HG03097 (cell line): Measurements from ENCODE around the gene S100A3.
A peak's percentile ranks its signal among the peaks of the same experiment; 100 is the strongest.
"Not testable (repeated sequence)": the region's sequence is repeated elsewhere in the genome, so short reads cannot be mapped to it uniquely, and the experiment has no call there.

Experiments
- ATAC-seq: cut with Tn5 transposase; IDR thresholded peaks from one replicate; pipeline ENCODE4 v1.9.1; 2021; ENCODE audit not compliant: unreplicated experiment, low FRiP score

Gene S100A3, protein sequence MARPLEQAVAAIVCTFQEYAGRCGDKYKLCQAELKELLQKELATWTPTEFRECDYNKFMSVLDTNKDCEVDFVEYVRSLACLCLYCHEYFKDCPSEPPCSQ

DNA sequence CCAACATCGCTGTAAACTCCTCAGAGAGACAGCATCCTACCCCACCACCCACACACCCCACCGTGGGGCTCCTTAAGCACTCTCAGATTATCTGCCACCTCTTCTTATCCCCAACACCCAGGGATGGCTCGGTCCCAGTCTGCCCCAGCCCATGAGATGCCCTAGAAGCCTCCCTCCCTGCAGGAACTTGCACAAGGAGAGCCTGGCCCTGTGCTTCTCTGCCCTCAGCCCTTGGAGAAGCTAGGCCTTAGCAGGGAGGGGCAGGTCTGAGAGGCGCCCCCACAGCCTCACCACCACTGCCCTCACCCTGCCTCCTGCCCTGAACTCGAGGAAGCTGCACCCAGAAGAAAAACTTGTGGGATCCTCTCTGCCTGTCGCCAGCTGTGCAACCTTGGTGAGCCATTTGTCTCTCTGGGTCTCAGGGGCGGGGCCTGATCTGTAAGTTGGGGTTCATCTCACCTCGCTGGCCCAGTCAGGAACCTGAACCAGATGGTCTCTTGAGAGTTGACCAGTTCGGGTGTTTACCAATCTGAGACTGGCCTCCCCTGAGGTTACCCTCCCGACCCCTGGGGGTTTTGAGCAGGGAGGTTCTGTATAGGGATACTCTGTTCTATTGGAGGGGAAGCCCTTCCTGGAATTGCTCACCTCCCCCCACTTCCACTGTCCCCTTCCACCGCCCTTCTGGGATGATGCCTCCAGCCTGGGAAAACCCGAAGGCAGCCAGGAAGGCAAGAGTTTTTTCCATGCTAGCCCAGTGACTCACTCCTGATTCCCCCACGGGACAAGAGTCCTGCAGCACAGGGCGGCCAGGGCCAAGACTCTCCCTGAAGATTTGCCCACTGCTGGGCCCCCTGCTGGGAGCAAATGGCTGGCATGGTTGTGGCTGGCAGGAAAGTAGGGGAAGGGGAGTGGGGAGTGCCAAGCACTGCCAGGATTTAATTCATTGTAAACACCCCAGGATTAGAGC lies at the start of gene S100A3:
TSS of gene S100A3 (minus strand) at position 537 of the 967 bp plus-strand sequence. CDS start 773 bp downstream, outside the sequence.
- ATAC-seq, result no peak

DNA sequence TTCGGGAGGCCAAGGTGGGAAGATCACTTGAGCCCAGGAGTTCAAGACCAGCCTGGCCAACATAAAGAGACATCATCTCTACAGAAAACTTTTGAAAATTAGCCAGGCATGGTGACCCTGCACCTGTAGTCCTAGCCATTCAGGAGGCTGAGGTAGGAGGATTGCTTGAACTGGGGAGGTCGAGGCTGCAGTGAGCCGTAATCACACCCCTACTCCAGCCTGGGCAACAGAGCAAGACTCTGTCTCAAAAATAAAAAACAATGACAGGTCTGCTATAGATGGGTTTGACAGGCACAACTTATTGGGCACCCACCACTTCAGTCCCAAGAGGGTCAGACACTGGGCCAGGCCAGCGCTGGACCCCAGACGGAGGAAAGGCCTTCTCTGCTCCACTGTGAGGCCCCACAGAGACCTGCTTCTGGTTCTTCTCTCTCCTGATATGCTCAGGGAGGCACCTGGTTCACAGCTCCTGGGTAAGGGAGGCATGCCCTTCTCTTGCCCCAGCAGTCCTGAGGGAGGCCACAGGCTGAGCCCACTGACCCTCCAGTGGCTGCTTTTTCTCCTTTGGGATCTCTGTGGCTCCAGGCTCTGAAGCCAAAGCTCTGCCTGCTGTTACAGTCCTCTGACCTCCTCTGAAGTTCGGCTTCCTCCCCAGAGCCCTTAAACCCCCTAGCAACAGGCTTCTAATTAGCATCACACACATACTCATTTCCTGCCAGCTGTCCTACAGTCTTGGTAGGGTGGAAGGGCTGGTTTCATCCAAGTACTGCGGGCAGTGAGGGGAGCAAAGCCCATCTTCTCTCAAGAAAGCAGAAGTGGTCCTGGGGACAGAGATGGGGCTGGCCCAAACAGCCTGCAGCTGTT lies 49.5 kb upstream of the S100A3 start:
- peak; percentile 91 for ATAC-seq

DNA sequence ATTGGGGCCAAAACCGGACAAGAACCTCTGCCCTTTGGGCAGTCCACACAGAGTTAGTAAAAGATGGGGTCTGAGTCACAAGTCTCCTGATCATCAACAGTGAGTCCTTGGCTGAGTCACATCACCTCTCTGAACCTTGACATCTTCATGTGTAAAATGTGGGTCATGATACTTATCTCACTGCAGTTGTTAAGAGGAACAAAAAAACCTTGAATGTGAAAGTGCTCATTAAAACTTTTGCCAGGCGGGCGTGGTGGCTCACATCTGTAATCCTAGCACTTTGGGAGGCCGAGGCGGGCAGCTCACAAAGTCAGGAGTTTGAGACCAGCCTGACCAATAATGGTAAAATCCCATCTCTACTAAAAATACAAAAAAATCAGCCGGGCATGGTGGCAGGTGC lies 48.1 kb upstream of the S100A3 start:
- no peak for ATAC-seq

DNA sequence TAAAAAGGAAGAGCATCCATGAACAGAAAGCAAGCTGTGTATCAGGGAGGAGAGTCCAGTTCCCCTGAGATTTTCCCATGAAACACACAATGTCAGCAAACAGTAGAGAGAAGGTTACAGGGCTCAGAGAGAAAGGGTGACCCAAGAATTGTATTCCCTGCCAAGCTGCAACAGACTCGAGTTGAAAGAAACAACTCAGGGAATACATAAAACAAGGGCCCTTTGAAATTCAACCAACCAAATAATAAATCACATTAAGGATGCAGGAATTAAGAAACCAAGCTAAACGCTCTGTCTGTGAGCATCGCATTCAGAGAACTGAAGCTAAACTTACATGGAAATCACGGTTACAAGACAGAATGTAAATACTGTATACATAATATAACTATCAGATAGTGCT lies 43.7 kb upstream of the S100A3 start:
- no peak for ATAC-seq

DNA sequence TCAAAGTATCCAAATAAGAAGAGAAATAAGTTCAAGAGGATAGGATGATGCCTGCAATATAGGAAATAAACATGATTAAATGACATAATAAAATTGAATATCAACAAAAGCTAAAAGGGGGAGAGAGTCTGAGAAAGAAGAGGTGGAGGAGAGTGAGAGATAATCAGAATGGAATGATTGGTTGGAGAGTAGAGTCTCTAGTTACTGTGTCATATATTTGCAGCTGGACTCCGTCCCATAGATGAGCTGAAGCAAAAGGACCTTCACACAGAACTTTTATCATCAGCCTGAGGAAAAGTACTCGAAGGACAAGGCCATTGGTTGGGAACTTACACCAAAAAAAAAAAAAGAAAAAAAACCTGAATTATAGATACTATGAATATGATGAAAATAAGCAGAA lies 39.4 kb upstream of the S100A3 start:
- no peak for ATAC-seq

DNA sequence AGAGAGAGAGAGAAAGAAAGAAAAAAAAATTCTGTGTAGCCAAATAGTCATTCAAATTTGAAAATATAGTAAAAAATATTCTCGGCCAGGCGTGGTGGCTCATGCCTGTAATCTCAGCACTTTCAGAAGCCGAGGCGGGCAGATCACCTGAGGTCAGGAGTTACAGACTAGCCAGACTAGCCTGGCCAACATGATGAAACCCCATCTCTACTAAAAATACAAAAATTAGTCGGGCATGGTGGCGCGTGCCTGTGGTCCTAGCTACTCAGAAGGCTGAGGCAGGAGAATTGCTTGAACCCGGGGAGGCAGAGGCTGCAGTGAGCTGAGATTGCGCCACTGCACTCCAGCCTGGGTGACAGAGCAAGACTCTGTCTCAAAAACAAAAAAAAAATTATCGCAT lies 39.0 kb upstream of the S100A3 start:
- ATAC-seq, result not testable (repeated sequence)

DNA sequence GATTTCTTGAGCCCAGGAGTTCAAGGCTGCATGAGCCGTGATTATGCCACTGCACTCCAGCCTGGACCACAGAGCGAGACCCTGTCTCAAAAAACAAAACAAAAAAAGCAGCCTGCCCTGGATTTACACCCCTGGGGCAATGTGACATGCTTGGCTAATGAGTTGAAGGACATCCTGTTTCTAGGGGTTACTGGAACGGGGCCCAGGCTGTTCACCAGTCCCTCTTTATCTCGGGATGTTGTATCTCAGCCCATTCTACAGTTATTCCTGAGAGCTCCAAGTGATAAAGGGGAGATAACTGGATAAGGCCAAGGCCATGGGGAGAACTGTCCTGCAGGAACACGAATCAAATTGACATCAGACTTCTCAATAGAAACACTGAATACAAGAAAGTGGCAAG lies 38.3 kb upstream of the S100A3 start:
- ATAC-seq, result no peak

DNA sequence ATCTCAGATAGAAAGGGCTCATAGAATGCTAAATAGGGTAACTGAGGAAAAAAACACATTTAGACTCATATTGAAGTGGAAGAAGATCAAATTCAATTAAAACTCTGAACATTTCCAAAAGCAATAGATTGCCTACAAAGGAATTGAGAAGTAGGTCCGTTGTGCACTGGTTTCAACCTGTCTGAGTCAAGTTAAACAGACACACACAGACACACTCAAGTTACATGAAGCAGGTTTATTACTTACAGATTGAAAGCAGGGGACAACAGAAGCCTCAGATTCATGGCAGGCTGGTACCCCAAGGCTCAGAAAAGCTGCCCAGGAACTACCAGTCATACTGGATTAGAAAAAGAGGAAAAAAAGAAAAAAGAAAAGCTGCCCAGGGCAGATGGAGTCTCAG lies 37.3 kb upstream of the S100A3 start:
- no peak for ATAC-seq

DNA sequence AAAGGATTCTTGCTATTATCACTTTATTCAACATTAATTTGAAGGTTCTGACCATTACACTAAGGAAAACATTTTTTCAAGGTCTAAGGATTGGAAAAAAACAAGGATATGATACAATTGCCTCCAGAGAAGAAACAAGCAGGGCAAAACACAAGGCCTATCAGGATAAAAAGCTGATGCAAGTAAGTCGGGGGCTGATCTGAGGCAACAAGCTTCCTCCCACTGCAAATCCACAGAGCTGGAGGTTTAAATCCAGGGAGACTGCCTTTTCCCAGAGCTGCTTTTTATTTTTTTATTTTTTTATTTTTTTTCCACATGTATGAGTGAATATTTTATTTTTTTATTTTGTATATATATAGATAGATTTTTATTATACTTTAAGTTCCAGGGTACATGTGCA lies 35.9 kb upstream of the S100A3 start:
- ATAC-seq, result no peak

DNA sequence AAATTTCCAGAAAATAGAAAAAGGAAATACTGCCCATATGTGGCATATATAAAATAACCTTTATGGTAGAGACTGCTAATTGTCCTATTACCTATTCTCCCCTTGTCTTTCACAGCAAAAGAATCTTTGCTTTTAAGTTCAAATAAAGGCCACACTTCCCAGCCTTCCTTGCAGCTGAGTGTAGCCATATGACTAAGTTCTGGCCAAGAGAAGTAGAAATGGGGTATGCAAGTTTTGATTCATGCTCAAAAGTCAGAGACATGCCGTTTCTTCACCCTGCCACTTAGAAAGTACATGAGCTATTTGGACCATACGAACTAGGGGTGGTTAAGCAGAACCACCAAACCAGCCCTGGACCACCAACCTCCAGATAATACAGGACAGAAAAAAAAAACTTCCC lies 34.9 kb upstream of the S100A3 start:
- no peak for ATAC-seq

DNA sequence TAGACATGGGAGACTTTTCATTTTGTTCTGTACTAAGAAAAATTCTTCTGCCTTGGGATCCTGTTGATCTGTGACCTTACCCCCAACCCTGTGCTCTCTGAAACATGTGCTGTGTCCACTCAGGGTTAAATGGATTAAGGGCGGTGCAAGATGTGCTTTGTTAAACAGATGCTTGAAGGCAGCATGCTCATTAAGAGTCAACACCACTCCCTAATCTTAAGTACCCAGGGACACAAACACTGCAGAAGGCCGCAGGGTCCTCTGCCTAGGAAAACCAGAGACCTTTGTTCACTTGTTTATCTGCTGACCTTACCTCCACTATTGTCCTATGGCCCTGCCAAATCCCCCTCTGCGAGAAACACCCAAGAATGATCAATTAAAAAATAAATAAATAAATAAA lies 34.5 kb upstream of the S100A3 start:
- not testable (repeated sequence) for ATAC-seq

DNA sequence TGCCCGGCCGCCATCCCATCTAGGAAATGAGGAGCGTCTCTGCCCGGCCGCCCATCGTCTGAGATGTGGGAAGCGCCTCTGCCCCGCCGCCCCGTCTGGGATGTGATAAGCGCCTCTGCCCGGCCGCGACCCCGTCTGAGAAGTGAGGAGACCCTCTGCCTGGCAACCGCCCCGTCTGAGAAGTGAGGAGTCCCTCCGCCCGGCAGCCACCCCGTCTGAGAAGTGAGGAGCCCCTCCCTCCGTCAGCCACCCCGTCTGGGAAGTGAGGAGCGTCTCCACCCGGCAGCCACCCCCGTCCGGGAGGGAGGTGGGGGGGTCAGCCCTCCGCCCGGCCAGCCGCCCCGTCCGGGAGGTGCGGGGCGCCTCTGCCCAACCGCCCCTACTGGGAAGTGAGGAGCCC lies 33.8 kb upstream of the S100A3 start:
- ATAC-seq, result not testable (repeated sequence)

DNA sequence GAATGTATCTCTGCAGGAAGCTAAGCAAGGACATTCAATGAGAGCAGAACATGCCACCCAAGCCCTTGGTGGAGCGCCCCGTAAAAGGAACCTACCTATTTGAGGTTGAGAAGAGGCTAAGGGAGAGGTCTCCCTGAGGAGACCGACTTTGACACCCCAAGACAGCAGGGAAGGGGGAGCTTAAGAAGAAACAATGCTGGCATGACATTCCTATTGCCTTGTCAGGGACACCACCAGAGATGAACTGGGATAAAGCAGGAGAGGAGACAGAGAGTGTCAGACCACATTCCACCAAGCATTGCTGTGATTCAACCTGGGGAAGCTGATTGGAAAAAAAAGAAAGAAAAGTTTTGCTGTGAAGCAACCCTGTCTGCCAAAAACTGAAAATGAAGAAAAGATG lies 29.9 kb upstream of the S100A3 start:
- ATAC-seq, result no peak

DNA sequence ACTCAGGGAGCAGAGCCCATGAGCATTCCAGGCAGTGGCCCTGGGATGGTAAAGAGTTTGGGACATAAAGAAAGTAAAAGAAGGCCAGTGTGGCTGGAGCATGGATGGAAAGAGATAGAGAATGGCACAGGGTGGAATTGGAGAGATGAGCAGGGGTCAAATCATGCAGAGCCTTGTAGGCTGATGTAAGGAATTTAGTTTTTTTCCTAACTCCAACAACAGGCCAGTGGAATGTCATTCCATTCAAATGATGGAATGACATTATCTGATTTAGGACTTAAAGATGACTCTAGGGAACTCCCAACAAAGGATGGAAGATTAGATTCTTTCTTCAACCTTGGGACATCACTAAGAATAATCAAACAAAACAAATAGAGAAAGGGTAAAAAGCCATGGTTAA lies 29.4 kb upstream of the S100A3 start:
- ATAC-seq, result no peak

DNA sequence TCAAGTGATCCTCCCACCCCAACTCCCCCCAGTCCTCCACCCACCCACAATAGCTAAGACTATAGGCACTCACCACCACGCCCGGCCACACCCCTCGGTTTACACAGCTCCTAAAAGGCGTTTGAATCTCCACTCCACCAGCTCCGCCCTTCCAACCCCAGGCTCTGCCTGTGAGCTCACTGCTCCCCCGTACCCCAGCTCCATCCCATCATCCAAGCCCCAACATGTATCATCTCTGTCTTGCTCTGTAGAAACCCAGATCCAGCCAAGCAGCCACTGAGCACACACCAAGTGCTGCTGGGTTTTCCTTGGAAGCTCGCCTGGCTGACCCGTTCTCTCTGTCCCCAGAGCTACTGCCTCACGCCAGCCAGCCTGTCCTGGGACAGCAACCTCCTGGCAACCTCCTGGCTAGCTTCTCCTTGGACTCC lies 28.6 kb upstream of the S100A3 start:
- no peak for ATAC-seq

DNA sequence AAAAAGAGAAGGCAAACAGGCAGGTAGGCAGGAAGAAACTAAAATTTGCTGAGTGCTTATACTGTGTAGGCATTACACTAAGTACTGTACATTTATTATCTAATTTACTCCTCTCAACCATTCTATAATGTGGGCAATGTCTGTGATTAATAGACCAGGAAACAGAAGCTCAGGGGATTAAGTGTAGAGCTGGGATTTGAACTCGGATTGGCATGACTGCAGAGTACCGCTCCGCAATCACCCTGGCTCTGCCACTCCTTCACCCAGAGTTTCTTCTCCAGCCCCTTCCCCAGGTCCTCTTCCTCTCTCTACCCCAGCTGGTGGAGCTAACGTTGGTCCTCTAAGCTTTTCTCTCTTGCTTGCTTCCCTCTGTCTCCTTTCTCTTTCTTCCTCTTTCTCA lies 28.1 kb upstream of the S100A3 start:
- ATAC-seq, result no peak

DNA sequence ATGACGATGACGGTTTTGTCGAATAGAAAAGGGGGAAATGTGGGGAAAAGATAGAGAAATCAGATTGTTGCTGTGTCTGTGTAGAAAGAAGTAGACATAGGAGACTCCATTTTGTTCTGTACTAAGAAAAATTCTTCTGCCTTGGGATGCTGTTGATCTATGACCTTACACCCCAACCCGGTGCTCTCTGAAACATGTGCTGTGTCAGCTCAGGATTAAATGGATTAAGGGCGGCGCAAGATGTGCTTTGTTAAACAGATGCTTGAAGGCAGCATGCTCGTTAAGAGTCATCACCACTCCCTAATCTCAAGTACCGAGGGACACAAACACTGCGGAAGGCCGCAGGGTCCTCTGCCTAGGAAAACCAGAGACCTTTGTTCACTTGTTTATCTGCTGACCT lies 26.4 kb upstream of the S100A3 start:
- ATAC-seq, result not testable (repeated sequence)

DNA sequence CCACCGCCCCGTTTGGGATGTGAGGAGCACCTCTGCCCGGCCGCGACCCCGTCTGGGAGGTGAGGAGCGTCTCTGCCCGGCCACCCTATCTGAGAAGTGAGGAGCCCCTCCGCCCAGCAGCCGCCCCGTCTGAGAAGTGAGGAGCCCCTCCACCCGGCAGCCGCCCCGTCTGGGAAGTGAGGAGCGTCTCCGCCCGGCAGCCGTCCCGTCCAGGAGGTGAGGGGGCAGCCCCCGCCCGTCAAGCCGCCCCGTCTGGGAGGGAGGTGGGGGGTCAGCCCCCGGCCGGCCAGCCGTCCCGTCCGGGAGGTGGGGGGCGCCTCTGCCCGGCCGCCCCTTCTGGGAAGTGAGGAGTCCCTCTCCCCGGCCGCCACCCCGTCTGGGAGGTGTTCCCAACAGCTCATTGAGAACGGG lies 26.0 kb upstream of the S100A3 start:
- ATAC-seq, result not testable (repeated sequence)

DNA sequence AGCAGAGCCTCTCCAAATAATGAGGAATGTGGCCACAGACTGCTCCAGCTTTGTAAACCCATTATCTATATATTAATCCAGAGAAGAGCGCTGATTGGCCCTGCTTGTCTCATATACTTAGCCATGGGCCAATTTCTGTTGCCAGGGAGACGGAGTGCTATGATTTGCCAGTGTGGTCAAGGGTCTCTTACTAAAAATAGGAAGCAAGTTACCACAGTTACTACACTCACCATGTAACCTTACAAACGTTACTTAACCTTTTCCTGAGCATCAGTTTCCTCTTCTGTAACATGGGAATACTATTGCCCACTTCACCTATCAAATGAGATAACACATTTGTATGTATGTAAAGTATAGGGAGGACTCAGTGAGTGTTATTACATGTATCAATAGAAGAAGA lies 24.3 kb upstream of the S100A3 start:
- no peak for ATAC-seq

DNA sequence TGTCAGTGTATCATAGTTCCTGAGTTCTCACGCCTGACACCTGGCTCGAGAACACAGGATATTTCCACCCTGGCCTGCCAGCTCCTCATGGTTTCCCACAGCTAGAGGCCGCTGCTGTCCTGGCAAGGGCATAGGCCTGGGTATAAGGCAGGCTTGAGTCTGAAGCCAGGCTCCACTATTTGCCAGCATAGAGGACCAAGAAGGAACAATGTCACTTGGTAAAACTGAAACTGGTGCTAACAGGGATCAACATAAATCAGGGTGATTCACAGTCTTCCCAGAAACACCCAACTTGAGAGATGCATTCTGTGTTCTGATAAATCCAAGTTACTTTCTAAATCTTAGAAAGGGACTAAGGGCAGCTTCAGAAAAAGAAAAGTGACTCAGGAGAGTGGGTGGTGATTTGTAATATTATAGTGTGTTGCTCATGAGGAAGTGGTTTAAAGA lies 23.5 kb upstream of the S100A3 start:
- no peak for ATAC-seq

DNA sequence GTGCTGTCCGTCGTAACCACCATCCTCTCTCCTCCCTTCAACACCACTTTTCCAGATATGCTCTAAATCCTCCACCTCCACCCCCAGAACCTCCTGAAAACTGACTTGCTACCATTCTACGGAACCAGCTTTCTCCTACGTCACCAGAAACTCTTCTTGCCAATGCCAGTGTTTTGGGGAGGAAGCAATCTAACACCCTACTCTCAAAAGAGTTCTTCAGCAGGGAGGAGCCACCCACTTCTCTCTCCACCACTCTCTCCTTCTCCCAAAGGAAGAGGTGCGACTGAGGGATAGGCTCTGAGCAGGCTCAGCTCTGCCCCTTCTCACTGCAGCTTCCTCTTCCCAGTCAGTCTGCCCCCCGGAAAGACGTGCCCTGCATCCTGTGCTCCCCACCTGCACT lies 22.6 kb upstream of the S100A3 start:
- no peak for ATAC-seq
